ENCODE measurements around the gene AFF1. TPM values are rescaled to one million over a fixed set of nuclear protein-coding genes. Genes with fewer than 3 reads are reported as not detected.

AFF1 gene
- polyA plus RNA-seq, 1 donor (not counting 4 experiments of a cell fraction or from before 2014, with no cell fraction given) = 14.4 TPM

DNA sequence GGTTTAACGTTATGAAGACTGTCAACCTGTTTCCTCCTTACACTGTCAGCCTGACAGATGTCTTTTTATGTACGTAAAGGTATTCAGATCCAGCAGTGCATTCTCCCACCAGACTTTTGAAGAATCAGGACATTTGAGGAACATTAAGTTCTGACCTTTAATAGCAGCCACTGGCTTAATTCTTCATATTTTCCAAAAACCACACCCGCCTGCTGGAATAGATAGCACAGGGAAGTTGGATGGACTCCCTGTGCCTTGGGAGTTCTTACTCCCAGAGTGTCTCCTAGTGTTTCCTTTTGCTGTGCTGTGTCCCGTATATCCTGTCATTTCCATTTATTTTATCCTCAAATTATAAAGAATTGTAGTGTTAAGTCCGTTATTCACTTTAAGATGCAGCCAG is 94.5 kb downstream of the AFF1 start:
- peaks cover 2% of the 10 kb centered on the region for H3K9me1 ChIP-seq (ENCODE audit: control insufficient read depth, extremely low read depth, insufficient read depth, low read length)
- peaks cover 47% of the 10 kb centered on the region for H3K79me2 ChIP-seq (ENCODE audit: control insufficient read depth, insufficient read depth, low read length)
- no peak overlapping the region for H2AFZ ChIP-seq (ENCODE audit: control insufficient read depth, low read length)
- peaks cover 26% of the 10 kb centered on the region for H3K4me1 ChIP-seq (ENCODE audit: control insufficient read depth, extremely low read depth, insufficient read depth, low read length)
- no peaks in the 10 kb centered on the region for H3K9me3 ChIP-seq (ENCODE audit: control insufficient read depth, low read depth, low read length)
- no peak overlapping the region for H3K4me2 ChIP-seq (ENCODE audit: control insufficient read depth, extremely low read depth, insufficient read depth, low read depth, low read length)
- FAIRE-seq = no peak
- no peak overlapping the region for H3K27ac ChIP-seq (ENCODE audit: control insufficient read depth, insufficient read depth, low read length)
- no peaks in the 10 kb centered on the region for H3K27me3 ChIP-seq (ENCODE audit: control insufficient read depth, extremely low read depth, insufficient read depth, low read length)
- no peak overlapping the region for H3K4me3 ChIP-seq (ENCODE audit: control insufficient read depth in 2 of 3, extremely low read depth in 1 of 3, insufficient read depth in 2 of 3, low read depth in 1 of 3, low read length in 3 of 3)
- no peak overlapping the region for H3K9ac ChIP-seq (ENCODE audit: control insufficient read depth, extremely low read depth, insufficient read depth, low read length)
- peaks cover 0 to 1% of the 10 kb centered on the region in 2 experiments for H3K36me3 ChIP-seq (ENCODE audit: control insufficient read depth in 2 of 2, extremely low read depth in 1 of 2, insufficient read depth in 2 of 2, low read length in 2 of 2)
- dilution Hi-C loops (cut with MboI; ENCODE audit: extremely low pct_ligation_motif_present, low sequenced_read_pairs) = no loop called here
- H4K20me1 ChIP-seq (ENCODE audit: control insufficient read depth, extremely low read depth, insufficient read depth, low read length) = no peaks in the 10 kb centered on the region
- no peak for TF ChIP-seq EZH2 (IDR thresholded peaks at IDR 0.05; ENCODE audit: low read length)
- TF ChIP-seq, protein P1, sequence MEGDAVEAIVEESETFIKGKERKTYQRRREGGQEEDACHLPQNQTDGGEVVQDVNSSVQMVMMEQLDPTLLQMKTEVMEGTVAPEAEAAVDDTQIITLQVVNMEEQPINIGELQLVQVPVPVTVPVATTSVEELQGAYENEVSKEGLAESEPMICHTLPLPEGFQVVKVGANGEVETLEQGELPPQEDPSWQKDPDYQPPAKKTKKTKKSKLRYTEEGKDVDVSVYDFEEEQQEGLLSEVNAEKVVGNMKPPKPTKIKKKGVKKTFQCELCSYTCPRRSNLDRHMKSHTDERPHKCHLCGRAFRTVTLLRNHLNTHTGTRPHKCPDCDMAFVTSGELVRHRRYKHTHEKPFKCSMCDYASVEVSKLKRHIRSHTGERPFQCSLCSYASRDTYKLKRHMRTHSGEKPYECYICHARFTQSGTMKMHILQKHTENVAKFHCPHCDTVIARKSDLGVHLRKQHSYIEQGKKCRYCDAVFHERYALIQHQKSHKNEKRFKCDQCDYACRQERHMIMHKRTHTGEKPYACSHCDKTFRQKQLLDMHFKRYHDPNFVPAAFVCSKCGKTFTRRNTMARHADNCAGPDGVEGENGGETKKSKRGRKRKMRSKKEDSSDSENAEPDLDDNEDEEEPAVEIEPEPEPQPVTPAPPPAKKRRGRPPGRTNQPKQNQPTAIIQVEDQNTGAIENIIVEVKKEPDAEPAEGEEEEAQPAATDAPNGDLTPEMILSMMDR (optimal IDR thresholded peaks at IDR 0.05 in 1 of 3, IDR thresholded peaks at IDR 0.05 in 1 of 3, conservative IDR thresholded peaks at IDR 0.05 in 1 of 3; ENCODE audit: extremely low read depth in 1 of 3, insufficient read depth in 2 of 3, low read length in 3 of 3) = no peak
- no peak for DNase-seq (ENCODE audit: low read depth, low spot score)

DNA sequence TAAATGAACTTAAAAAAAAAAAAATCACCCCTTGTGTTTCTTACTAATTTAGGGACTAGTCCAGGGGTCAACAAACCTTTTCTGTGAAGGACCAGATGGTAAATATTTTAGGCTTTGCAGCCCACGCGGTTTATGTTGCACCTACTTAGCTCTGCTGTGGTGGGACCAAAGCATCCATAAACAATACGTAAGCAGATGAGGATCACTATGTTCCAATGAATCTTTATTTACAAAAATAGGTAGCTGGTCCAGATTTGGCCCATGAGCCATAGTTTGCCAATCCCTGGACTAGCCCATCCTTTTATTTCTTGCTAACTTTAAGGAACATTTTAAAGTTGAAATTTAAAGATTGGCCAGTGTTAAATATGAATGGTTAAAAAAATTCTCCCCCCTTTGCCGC is 95.3 kb downstream of the AFF1 start:
- no peak overlapping the region for H3K9ac ChIP-seq (ENCODE audit: control insufficient read depth, extremely low read depth, insufficient read depth, low read length)
- TF ChIP-seq EZH2 (IDR thresholded peaks at IDR 0.05; ENCODE audit: low read length) = no peak
- TF ChIP-seq, protein P1 (optimal IDR thresholded peaks at IDR 0.05 in 1 of 3, IDR thresholded peaks at IDR 0.05 in 1 of 3, conservative IDR thresholded peaks at IDR 0.05 in 1 of 3; ENCODE audit: extremely low read depth in 1 of 3, insufficient read depth in 2 of 3, low read length in 3 of 3) = no peak
- DNase-seq (ENCODE audit: low read depth, low spot score) (no peak), FAIRE-seq (no peak)
- peaks cover 49% of the 10 kb centered on the region for H3K79me2 ChIP-seq (ENCODE audit: control insufficient read depth, insufficient read depth, low read length)
- H3K9me1 ChIP-seq (ENCODE audit: control insufficient read depth, extremely low read depth, insufficient read depth, low read length) = peaks cover 2% of the 10 kb centered on the region
- dilution Hi-C loops (cut with MboI; ENCODE audit: extremely low pct_ligation_motif_present, low sequenced_read_pairs) = no loop called here
- no peak overlapping the region for H3K4me2 ChIP-seq (ENCODE audit: control insufficient read depth, extremely low read depth, insufficient read depth, low read depth, low read length)
- H3K27ac ChIP-seq (ENCODE audit: control insufficient read depth, insufficient read depth, low read length) = no peak overlapping the region
- no peak overlapping the region for H2AFZ ChIP-seq (ENCODE audit: control insufficient read depth, low read length)
- no peaks in the 10 kb centered on the region for H3K36me3 ChIP-seq (ENCODE audit: control insufficient read depth in 2 of 2, extremely low read depth in 1 of 2, insufficient read depth in 2 of 2, low read length in 2 of 2)
- peaks cover 33% of the 10 kb centered on the region for H3K4me1 ChIP-seq (ENCODE audit: control insufficient read depth, extremely low read depth, insufficient read depth, low read length)
- H3K4me3 ChIP-seq (ENCODE audit: control insufficient read depth in 2 of 3, extremely low read depth in 1 of 3, insufficient read depth in 2 of 3, low read depth in 1 of 3, low read length in 3 of 3) = no peak overlapping the region
- no peaks in the 10 kb centered on the region for H4K20me1 ChIP-seq (ENCODE audit: control insufficient read depth, extremely low read depth, insufficient read depth, low read length)
- no peaks in the 10 kb centered on the region for H3K27me3 ChIP-seq (ENCODE audit: control insufficient read depth, extremely low read depth, insufficient read depth, low read length)
- no peaks in the 10 kb centered on the region for H3K9me3 ChIP-seq (ENCODE audit: control insufficient read depth, low read depth, low read length)

Data from keratinocyte (primary cell).